GM21515 (cell line): Measurements from ENCODE around the gene LHB.

Experiments
- ATAC-seq: cut with Tn5 transposase; IDR thresholded peaks from one replicate; pipeline ENCODE4 v1.9.1; 2021; ENCODE audit not compliant: unreplicated experiment

The LHB gene

GRCh38 chr19:49014123-49014869 lies 2.6 kb downstream of the LHB start:
- no peak for ATAC-seq

DNA sequence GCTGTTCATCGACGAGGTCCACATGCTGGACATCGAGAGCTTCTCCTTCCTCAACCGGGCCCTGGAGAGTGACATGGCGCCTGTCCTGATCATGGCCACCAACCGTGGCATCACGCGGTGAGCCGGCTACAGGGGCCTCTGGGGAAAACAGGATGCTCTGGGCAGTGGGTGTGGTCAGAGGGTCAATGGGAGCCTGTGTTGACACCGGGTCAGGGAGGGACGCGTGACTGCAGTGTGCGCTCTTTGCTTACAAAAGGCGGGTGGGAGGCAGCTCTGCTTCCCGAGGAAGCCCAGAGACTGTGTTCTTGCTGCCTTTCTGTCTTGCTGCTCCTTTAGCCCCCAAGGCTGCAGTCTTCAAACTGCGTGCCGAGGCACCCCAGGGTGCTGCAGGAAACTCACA lies 5.7 kb downstream of the LHB start:
- ATAC-seq, result no peak

DNA sequence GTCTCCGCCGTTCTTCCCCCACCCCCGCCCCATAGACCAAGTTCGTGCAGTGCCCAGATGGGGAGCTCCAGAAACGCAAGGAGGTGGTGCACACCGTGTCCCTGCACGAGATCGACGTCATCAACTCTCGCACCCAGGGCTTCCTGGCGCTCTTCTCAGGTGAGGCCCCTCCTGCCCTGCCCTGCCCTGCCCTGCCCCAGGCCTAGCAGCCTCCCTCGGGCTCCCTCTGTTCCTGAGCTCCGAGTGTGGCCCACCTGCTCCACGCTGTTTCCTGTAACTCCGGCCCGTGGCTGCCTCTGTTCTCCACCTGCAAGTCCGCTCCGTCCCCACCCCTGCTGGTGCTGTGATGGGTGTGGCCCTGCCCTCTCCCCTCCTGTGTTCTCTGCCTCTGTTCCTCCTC lies 6.4 kb downstream of the LHB start:
- ATAC-seq, result no peak

DNA sequence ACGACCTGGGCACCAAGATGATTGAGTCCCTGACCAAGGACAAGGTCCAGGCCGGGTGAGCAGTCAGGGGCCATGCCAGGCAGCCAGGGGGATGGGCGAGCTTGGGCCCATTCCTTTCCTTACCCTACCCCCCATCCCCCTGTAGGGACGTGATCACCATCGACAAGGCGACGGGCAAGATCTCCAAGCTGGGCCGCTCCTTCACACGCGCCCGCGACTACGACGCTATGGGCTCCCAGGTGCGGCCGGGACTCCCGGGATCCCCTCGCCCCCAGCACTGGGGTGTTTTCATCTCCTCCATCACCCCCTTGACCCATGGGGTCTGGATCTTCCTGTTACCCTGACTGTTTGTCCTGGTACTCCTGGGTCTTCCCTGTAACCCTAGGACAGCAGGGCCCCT lies 7.1 kb downstream of the LHB start:
- ATAC-seq, result no peak

GRCh38 chr19:49006905-49007304 lies 10.0 kb downstream of the LHB start:
- ATAC-seq, result no peak

- ATAC-seq, result no peak
Measured at GRCh38 chr19:49004964-49005614, 11.8 kb downstream of the LHB start.

- no peak for ATAC-seq
Measured at GRCh38 chr19:49004133-49004532, 12.8 kb downstream of the LHB start.

GRCh38 chr19:48999481-49000325 lies 17.2 kb downstream of the LHB start:
- ATAC-seq, result no peak

- ATAC-seq, result no peak
Measured at GRCh38 chr19:48997972-48998371, 18.9 kb downstream of the LHB start.

DNA sequence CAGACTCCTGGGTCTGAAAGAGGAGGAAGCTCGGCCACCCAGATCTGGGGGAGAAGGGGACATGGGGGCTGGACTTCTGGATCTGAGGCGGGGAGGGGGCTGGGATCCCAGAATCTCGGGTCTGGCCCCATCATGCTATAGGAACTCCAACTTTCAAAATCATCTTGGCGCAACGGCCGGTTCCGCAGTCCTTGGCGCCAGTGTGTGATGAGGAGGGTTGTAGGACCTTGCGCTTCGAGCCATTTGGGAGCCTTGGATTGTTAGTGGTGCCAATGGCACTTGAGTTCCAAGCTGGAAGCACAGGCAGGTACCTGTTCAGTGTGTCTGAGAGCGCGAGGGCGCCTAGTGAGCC lies 22.9 kb downstream of the LHB start:
- no peak for ATAC-seq

GRCh38 chr19:48993175-48994034 lies 23.5 kb downstream of the LHB start, which contains the start of the genes GYS1 and RUVBL2:
Gene GYS1, minus strand, starts transcription at chr19:48993309. Its CDS starts 197 bp downstream, at chr19:48993112.
Gene RUVBL2, plus strand, starts transcription at chr19:48993887. Its CDS starts 25 bp downstream, at chr19:48993912.
- ATAC-seq, result peak; percentile 84

DNA sequence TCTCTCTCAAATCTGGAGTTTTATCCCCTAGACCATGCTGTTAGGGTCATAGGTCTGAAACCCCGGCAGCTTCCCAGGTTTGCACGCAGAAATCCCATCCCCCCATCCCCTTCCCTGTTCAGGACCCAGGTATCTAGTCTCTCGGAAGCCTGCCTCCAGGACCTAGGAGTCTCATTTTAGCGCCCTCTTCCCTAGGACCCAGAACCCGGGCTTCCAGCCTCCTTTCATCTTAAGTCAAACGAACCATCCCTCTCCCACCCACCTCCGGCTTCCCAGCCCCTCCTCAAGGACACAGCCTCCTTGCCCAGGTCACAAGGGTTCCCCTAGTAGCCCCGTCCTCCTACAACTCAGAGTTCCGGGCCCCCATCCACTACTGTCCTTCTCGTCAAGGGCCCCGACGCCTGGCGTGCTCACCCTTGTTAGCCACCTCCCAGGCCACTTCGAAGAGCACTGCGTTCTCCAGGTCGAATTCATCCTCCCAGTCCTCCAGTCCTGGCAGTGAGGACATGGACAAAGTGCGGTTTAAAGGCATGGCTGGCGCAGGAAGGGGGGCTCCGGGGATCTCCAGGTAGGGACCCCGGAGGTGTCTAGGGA lies 24.2 kb downstream of the LHB start:
- ATAC-seq, result peak; percentile 8

DNA sequence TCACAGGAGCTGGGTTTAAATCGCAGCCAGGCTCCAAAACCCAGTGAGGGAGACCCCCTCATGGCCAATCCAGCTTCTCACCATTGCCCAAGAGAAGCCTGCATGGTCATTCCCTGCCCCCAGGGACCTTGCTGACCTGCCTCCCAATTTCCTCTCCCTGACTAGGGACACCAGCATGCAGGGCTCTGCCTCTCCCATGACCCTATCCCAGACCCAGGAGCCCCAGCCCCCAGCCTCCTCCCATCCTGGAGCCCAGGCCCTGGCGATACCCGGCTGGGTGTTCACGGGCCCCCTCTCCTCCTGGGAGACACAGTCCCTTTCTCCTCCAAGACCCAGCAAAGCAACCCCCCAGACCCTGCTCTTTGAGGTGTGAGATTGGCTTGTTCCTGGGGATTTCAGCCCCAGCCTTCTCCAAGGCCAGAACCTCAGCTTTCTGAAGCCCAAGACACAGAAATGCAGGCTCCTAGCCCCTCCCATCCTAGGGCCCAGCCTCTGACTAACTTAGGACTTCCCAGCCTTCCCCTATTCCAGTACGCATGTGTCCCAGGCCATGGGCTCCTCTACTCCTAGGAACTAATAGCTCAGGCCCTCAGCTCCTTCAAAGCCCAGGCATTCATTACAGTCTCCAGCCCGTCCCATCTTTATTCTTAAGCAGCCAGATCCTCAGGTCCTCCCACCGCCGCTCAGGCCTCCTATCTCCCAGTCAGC lies 24.9 kb downstream of the LHB start:
- ATAC-seq, result no peak

DNA sequence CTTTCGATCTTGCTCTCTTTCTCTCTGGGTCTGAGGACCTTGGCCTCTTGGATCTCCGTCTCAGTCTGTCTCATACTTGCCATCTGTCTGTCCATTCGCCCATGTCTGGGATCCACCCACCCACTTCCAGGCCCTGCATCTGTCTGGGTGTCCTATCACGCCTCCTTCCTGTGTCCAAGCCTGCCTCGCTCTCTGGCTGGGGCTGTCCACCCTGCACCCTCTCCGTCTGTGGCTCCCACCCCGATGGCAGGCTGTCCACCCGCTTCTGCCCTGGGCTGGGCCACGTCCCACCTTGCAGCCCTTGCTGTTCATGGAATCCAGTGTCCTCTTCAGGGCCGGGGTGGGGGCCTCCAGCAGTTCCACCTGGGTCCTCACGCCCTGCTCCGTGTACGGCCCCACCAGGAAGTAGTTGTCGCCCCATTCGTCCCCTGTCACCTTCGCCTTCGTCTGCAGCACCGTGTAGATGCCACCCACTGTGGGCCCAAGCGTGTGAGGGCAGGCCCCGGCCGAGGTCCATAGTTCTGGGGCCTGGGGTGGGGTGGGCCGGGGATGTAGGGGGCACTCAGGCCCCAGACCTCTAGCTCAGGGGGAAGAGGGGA lies 25.8 kb downstream of the LHB start:
- ATAC-seq, result no peak

GRCh38 chr19:48990400-48990799 lies 26.5 kb downstream of the LHB start:
- ATAC-seq, result no peak

- ATAC-seq, result no peak
Measured at GRCh38 chr19:48989701-48990291, 27.1 kb downstream of the LHB start.

DNA sequence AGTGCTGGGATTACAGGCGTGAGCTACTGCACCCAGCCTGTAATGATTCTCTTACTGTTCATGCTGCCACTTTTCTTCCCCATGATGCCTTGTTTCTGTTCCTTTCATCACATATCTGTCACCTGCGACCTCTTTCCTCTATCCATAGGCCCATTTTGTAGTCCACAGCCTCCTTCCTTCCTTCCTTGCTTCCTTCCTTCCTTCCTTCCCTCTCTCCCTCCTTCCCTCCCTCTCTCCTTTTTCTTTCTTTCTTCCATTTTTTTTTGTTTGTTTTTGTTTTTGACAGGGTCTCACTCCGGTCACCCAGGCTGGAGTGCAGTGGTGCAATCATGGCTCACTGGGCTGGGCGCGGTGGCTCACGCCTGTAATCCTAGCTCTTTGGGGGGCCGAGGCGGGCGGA lies 28.0 kb downstream of the LHB start:
- ATAC-seq, result no peak

- ATAC-seq, result no peak
Measured at GRCh38 chr19:48988286-48988685, 28.6 kb downstream of the LHB start.

- no peak for ATAC-seq
Measured at GRCh38 chr19:48987323-48987722, 29.6 kb downstream of the LHB start.
